K562 (cell line): ENCODE results near the gene ACBD6. TPM values are rescaled to one million over a fixed set of nuclear protein-coding genes. Genes with fewer than 3 reads are reported as not detected.

Experiments used
- BDP1 ChIP-seq: IDR thresholded peaks from 3 replicates; pipeline ENCODE4 v1.6.1; 2011; ENCODE audit not compliant: insufficient read length, insufficient read depth
- CBFA2T3 ChIP-seq: fragments of 450-650 bp; IDR thresholded peaks from 2 replicates; pipeline ENCODE4 v1.6.1; 2017
- EP300 ChIP-seq: IDR thresholded peaks from 2 replicates; pipeline ENCODE4 v1.6.1; 2012; ENCODE audit warnings: low read length, improper control_type of control experiment
- HEY1 ChIP-seq: fragments of 250-450 bp; sonication (Bioruptor Pico); IDR thresholded peaks from 2 replicates; pipeline ENCODE4 v1.5.0; 2020; ENCODE audit warnings: mild to moderate bottlenecking, moderate library complexity, borderline replicate concordance
- JUN ChIP-seq, 2 experiments: sonication (generic) in 1 of 2; formaldehyde crosslinking in 1 of 2; IDR thresholded peaks; 2 replicates each; pipeline versions ENCODE4 v1.6.1 to v1.8.0; 2012 to 2022; ENCODE audit warnings: borderline replicate concordance in 2 of 2, mild to moderate bottlenecking in 2 of 2, improper control_type of control experiment in 1 of 2, low read depth in 1 of 2, low read length in 1 of 2, missing genetic modification reagents in 1 of 2
- MGA ChIP-seq: fragments of 450-650 bp; IDR thresholded peaks from 2 replicates; pipeline ENCODE4 v1.6.1; 2016; ENCODE audit warnings: mild to moderate bottlenecking, moderate library complexity
- NCOA1 ChIP-seq: fragments of 450-650 bp; IDR thresholded peaks from 2 replicates; pipeline ENCODE4 v1.6.1; 2016; ENCODE audit warnings: low read depth
- NCOA2 ChIP-seq, 2 experiments: fragments of 450-650 bp; IDR thresholded peaks; 2 replicates each; pipeline ENCODE4 v1.6.1; 2018; ENCODE audit warnings: mild to moderate bottlenecking in 2 of 2, moderate library complexity in 1 of 2; ENCODE audit not compliant: partially characterized antibody in 2 of 2
- NR2C1 ChIP-seq, 2 experiments: fragments of 450-650 bp; IDR thresholded peaks; 2 replicates each; pipeline ENCODE4 v1.6.1; 2017; ENCODE audit warnings: mild to moderate bottlenecking in 2 of 2, antibody characterized with exemption in 1 of 2, inconsistent platforms in 1 of 2, missing compliant biosample characterization in 1 of 2, missing genetic modification characterization in 1 of 2
- POLR2H ChIP-seq: IDR thresholded peaks from 2 replicates; pipeline ENCODE4 v1.6.1; 2016; ENCODE audit warnings: missing genetic modification characterization, low read depth, mild to moderate bottlenecking, control low read depth, missing compliant biosample characterization, moderate library complexity
- RAD51 ChIP-seq: fragments of 450-650 bp; IDR thresholded peaks from 2 replicates; pipeline ENCODE4 v1.7.1; 2016; ENCODE audit warnings: low read depth, mild to moderate bottlenecking, borderline replicate concordance
- RUNX1 ChIP-seq: sonication (generic); IDR thresholded peaks from 2 replicates; pipeline ENCODE4 v1.6.1; 2016; ENCODE audit warnings: antibody characterized with exemption, low read depth
- TFE3 ChIP-seq: fragments of 450-650 bp; formaldehyde crosslinking; IDR thresholded peaks from 2 replicates; pipeline ENCODE4 v1.4.0; 2020; ENCODE audit warnings: mild to moderate bottlenecking, mixed read lengths
- ZNF76 ChIP-seq: fragments of 250-450 bp; sonication (Bioruptor Pico); IDR thresholded peaks from 2 replicates; pipeline ENCODE4 v1.4.0; 2020; ENCODE audit warnings: mild to moderate bottlenecking, moderate library complexity, borderline replicate concordance
- polyA plus RNA-seq, 8 experiments: library from polyadenylated mRNA; depleted of rRNA in 4 of 8; stranded (reverse) in 5 of 8; unstranded in 3 of 8; fragments of >200 nt; fragmentation: Nextera tagmentation in 2 of 8; fragmentation: Illumina TruSeq in 1 of 8; extraction: Ambion mirVana in 2 of 8; extraction: Trizol in 1 of 8; gene quantifications; 2 replicates each; pipeline versions ENCODE4 v1.2.1 to v1.2.3, GENCODE V29; 2011 to 2014; ENCODE audit warnings: inconsistent platforms in 1 of 8, missing spikeins in 1 of 8
- total RNA-seq, 7 experiments: library from RNA; depleted of rRNA in 6 of 7; stranded (reverse); fragments of >200 nt in 6 of 7; fragmentation: Illumina TruSeq in 2 of 7; extraction: Trizol in 2 of 7; gene quantifications; 2 replicates each; pipeline versions ENCODE4 v1.2.1 to v1.2.3, GENCODE V29; 2011 to 2021; ENCODE audit warnings: low replicate concordance in 1 of 7

The ACBD6 gene
- total and polyA plus RNA-seq, 9 of the 15 experiments (the other 6 are each of a cell fraction or from before 2014, with no cell fraction given): 16.9 to 107 (median 77.7) TPM

GRCh38 chr1:180521474-180522212 is 19.3 kb upstream of the ACBD6 start (continued):
- TF ChIP-seq MGA (peak; percentile 57), NR2C1 (IDR thresholded peaks at IDR 0.05) (no peak), NR2C1 (tag; IDR thresholded peaks at IDR 0.05) (peak; percentile 22; the same call in 1 of the 2 replicates), NCOA1 (no peak), NCOA2 (IDR thresholded peaks at IDR 0.05; ENCODE audit: partially characterized antibody in 2 of 2) (no peak), ZNF76 (no peak), BDP1 (no peak), JUN (IDR thresholded peaks at IDR 0.05; ENCODE audit: borderline replicate concordance, low read depth, low read length) (0 out of 2 replicates have a peak, but pooled peaks have one; percentile 17), JUN (CRISPR knock-in tag; IDR thresholded peaks at IDR 0.05; ENCODE audit: borderline replicate concordance) (no peak), POLR2H (tag) (peak; percentile 21; the same call in 1 of the 2 replicates), EP300 (peak; percentile 32; the same call in 1 of the 2 replicates), TFE3 (CRISPR knock-in tag) (peak; percentile 26; the same call in 1 of the 2 replicates), RAD51 (peak; percentile 70), CBFA2T3 (no peak), RUNX1 (no peak), HEY1 (CRISPR knock-in tag) (no peak)
